WTC11 (cell line): Measurements from ENCODE around the gene NEUROG2.

Source experiments
- ATF1 ChIP-seq: sonication (generic); formaldehyde crosslinking; IDR thresholded peaks from 2 replicates; pipeline ENCODE4 v1.8.1; 2023; ENCODE audit warnings: mild to moderate bottlenecking, moderate library complexity, missing genetic modification reagents
- IRF2 ChIP-seq: sonication (generic); formaldehyde crosslinking; IDR thresholded peaks from 2 replicates; pipeline ENCODE4 v1.8.0; 2022; ENCODE audit warnings: low read depth, missing genetic modification reagents, borderline replicate concordance
- NFATC4 ChIP-seq: fragments of 250-450 bp; sonication (Bioruptor Pico); IDR thresholded peaks from 2 replicates; pipeline ENCODE4 v1.9.0; 2021; ENCODE audit warnings: mild to moderate bottlenecking
- NFE2L1 ChIP-seq: sonication (generic); formaldehyde crosslinking; IDR thresholded peaks from 2 replicates; pipeline ENCODE4 v1.8.1; 2023; ENCODE audit warnings: missing genetic modification reagents
- NR1H2 ChIP-seq: sonication (generic); formaldehyde crosslinking; IDR thresholded peaks from 2 replicates; pipeline ENCODE4 v1.9.0; 2021; ENCODE audit warnings: mild to moderate bottlenecking, moderate library complexity, missing genetic modification reagents
- NR2C2 ChIP-seq: sonication (generic); formaldehyde crosslinking; IDR thresholded peaks from 2 replicates; pipeline ENCODE4 v1.8.0; 2022; ENCODE audit warnings: mild to moderate bottlenecking, missing genetic modification reagents
- NR3C1 ChIP-seq: sonication (generic); formaldehyde crosslinking; conservative IDR thresholded peaks from 2 replicates; pipeline ENCODE4 v1.8.1; 2023; ENCODE audit warnings: low read depth, mild to moderate bottlenecking, missing genetic modification reagents
- SMAD3 ChIP-seq: sonication (generic); formaldehyde crosslinking; IDR thresholded peaks from 2 replicates; pipeline ENCODE4 v1.8.0; 2022; ENCODE audit warnings: missing genetic modification reagents, mild to moderate bottlenecking, borderline replicate concordance
- SP1 ChIP-seq: sonication (generic); formaldehyde crosslinking; conservative IDR thresholded peaks from 2 replicates; pipeline ENCODE4 v1.8.1; 2022; ENCODE audit warnings: missing genetic modification reagents
- TF ChIP-seq, protein P1 (sequence below): fragments of 200-600 bp; IDR thresholded peaks from 2 replicates; pipeline ENCODE4 v1.8.0; 2022; ENCODE audit warnings: antibody characterized with exemption
- TF ChIP-seq, protein P2 (sequence below): sonication (generic); formaldehyde crosslinking; IDR thresholded peaks from 2 replicates; pipeline ENCODE4 v1.8.1; 2022; ENCODE audit warnings: low read depth, mild to moderate bottlenecking, moderate library complexity, missing genetic modification reagents, borderline replicate concordance

DNA sequence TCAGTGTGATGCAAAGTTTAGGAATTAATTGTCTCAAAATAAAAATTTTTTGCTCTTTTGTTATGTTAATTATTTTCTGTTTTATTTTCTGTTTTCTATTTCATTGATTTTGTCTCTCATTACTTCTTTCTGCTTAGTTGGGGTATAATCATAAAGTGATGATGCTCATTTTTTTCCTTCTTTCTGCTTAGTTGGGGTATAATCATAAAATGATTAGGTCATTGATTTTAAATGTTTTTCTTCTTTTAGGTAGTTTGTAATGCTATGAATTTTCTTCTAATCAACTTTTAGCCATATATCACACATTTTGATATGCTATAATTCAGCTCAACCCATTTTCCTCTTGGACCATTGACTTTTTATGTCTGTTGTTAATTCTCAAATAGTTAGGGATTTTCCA lies 43.7 kb downstream of the NEUROG2 start:
- TF ChIP-seq SMAD3 (CRISPR knock-in tag) (no peak), NFE2L1 (CRISPR knock-in tag) (no peak), NFATC4 (no peak), NR2C2 (CRISPR knock-in tag) (no peak), NR3C1 (no peak), SP1 (CRISPR knock-in tag) (no peak), ATF1 (CRISPR knock-in tag) (no peak), NR1H2 (CRISPR knock-in tag) (no peak), IRF2 (CRISPR knock-in tag) (no peak)
- TF ChIP-seq, protein P1, sequence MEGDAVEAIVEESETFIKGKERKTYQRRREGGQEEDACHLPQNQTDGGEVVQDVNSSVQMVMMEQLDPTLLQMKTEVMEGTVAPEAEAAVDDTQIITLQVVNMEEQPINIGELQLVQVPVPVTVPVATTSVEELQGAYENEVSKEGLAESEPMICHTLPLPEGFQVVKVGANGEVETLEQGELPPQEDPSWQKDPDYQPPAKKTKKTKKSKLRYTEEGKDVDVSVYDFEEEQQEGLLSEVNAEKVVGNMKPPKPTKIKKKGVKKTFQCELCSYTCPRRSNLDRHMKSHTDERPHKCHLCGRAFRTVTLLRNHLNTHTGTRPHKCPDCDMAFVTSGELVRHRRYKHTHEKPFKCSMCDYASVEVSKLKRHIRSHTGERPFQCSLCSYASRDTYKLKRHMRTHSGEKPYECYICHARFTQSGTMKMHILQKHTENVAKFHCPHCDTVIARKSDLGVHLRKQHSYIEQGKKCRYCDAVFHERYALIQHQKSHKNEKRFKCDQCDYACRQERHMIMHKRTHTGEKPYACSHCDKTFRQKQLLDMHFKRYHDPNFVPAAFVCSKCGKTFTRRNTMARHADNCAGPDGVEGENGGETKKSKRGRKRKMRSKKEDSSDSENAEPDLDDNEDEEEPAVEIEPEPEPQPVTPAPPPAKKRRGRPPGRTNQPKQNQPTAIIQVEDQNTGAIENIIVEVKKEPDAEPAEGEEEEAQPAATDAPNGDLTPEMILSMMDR = no peak
- TF ChIP-seq, protein P2, sequence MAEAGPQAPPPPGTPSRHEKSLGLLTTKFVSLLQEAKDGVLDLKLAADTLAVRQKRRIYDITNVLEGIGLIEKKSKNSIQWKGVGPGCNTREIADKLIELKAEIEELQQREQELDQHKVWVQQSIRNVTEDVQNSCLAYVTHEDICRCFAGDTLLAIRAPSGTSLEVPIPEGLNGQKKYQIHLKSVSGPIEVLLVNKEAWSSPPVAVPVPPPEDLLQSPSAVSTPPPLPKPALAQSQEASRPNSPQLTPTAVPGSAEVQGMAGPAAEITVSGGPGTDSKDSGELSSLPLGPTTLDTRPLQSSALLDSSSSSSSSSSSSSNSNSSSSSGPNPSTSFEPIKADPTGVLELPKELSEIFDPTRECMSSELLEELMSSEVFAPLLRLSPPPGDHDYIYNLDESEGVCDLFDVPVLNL = no peak
